Testis (tissue), 3 donors: ENCODE measurements around the gene RBBP8NL. TPM values are rescaled to one million over a fixed set of nuclear protein-coding genes. Genes with fewer than 3 reads are reported as not detected.

Experiments
- DNase-seq: peaks from one replicate; pipeline ENCODE4 v3.0.0-alpha.2; 2019
- H3K27ac ChIP-seq, 2 donors: fragments of 200-600 bp; sonication (generic); one replicate each; pipeline ENCODE4 v1.5.1; 2019
- H3K27me3 ChIP-seq: fragments of 200-600 bp; sonication (generic); one replicate; pipeline ENCODE4 v1.5.1; 2019
- H3K36me3 ChIP-seq: fragments of 200-600 bp; sonication (generic); one replicate; pipeline ENCODE4 v1.5.1; 2017; ENCODE audit warnings: low read depth; ENCODE audit errors: missing control alignments
- H3K4me1 ChIP-seq: fragments of 200-600 bp; sonication (generic); one replicate; pipeline ENCODE4 v1.5.1; 2019
- H3K4me3 ChIP-seq, 2 donors: fragments of 200-600 bp; sonication (generic); one replicate each; pipeline ENCODE4 v1.5.1; 2017 to 2019
- H3K9me3 ChIP-seq: fragments of 200-600 bp; sonication (generic); one replicate; pipeline ENCODE4 v1.5.1; 2017
- POLR2A ChIP-seq: fragments of 450-650 bp; IDR thresholded peaks from one replicate; pipeline ENCODE4 v1.6.1; 2017; ENCODE audit warnings: antibody characterized with exemption, mild to moderate bottlenecking, moderate library complexity
- WGBS, 2 donors: methylation state at CpG; one replicate each; pipeline ENCODE4 v1.1.5; 2018; 5-methylcytosine and 5-hydroxymethylcytosine counted together
- intact Hi-C: fragments of 100-400 bp; cut with DNase I; formaldehyde crosslinking; loops from one replicate; pipeline ENCODE4 v1.15.1; 2023; ENCODE audit warnings: low total_unique reads
- polyA plus RNA-seq: library from polyadenylated mRNA; stranded (reverse); fragments of 350-450 nt; fragmentation: Illumina TruSeq; extraction: RNeasy Lipid Tissue Mini Kit (QIAGEN cat#74804); gene quantifications from one replicate; pipeline ENCODE4 v1.2.3, GENCODE V29; 2014; ENCODE audit warnings: low read depth, low replicate concordance; ENCODE audit not compliant: insufficient read depth
- total RNA-seq, 2 donors: library from RNA; depleted of rRNA; stranded (reverse); fragments of >200 nt; gene quantifications; one replicate each; pipeline ENCODE4 v1.2.3, GENCODE V29; 2016
- TF ChIP-seq, protein P1 (sequence below), 3 experiments: fragments of 450-650 bp in 2 of 3; fragments of 200-600 bp in 1 of 3; sonication (generic) in 1 of 3; IDR thresholded peaks; one replicate each; pipeline ENCODE4 v1.5.1; 2016 to 2019; ENCODE audit warnings: antibody characterized with exemption in 3 of 3, mild to moderate bottlenecking in 2 of 3, moderate library complexity in 1 of 3

Gene RBBP8NL
- total and polyA plus RNA-seq, 3 donors from 2014 or later = 0.81 to 2.8 (median 1.3) TPM

DNA sequence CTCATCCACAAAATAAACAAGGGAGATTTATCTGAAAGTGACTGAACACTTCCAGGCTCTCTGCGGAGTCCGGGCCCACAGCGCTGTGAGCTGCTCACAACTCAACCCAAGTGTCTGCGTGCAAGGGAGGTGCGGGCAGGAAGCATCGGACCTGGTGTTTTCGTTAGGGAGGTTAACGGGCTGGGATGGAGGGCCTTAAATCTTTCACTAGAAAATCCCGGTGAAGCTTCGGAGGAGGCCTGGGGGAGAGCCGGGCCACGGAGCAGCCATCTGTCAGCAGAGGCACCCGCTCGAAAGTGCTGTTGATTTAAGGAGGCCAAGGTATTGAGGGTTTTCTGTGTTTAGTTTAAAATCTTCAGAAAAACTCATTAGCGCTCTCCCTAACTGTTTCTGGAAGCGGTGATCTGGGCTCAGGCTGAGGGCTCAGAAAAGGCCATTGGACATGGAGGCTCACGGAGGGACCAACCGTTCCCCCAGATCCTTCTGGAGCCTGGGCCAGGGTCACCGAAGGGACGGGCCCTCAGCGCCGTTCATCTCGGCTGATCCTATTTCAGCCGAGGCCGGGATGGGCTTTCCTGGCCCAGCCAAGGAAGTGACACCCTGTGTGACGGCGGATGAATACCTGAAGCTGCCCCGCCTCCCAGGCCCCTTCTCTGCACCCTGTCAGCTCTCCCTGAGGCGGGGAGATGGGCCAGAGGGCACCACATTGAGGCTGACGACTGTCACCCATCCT lies 27.7 kb upstream of the RBBP8NL start:
- Histone ChIP-seq H3K36me3 (no peaks in the 10 kb centered on the region), H3K9me3 (no peaks in the 10 kb centered on the region), H3K27ac (no peak overlapping the region), H3K4me3 (no peak overlapping the region), H3K4me1 (peaks cover 8% of the 10 kb centered on the region), H3K27me3 (no peaks in the 10 kb centered on the region)
- TF ChIP-seq, protein P1, sequence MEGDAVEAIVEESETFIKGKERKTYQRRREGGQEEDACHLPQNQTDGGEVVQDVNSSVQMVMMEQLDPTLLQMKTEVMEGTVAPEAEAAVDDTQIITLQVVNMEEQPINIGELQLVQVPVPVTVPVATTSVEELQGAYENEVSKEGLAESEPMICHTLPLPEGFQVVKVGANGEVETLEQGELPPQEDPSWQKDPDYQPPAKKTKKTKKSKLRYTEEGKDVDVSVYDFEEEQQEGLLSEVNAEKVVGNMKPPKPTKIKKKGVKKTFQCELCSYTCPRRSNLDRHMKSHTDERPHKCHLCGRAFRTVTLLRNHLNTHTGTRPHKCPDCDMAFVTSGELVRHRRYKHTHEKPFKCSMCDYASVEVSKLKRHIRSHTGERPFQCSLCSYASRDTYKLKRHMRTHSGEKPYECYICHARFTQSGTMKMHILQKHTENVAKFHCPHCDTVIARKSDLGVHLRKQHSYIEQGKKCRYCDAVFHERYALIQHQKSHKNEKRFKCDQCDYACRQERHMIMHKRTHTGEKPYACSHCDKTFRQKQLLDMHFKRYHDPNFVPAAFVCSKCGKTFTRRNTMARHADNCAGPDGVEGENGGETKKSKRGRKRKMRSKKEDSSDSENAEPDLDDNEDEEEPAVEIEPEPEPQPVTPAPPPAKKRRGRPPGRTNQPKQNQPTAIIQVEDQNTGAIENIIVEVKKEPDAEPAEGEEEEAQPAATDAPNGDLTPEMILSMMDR (IDR thresholded peaks at IDR 0.05) = no peak
- TF ChIP-seq POLR2A = no peak
- intact Hi-C loops = no loop called here
- WGBS, 2 donors = 84 to 89% methylated on average over 20 to 30 of the region's 30 CpGs
- DNase-seq = no peak

DNA sequence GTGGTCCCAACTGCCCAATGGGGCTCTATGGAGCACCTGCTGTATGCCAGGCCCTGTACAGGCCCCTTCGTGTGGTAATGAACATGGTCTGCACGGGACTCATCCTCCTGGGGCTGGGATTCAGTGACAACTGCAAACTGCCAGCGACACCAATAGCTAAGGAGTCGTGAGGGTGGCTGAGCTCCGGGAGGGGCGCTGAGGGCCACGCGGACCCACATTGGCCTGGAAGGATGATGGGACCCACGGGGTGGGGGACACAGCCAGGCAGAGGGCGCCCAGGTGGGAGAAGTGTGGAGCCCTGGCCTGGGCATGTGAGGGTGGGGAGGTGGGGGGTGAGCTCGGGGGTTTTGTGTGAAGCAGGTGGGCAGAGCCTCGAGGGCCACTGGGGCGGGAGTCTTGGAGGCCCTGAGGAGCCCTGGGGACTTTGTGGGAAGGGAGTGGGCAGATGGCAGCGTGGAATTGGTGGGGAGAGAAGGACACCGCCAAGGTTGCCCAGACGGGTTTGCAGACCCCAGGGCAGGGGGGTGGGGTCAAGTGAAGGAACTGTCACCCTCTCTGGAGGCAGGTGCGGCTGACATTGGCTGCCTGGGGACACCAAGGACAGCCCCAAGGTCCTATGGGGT lies 26.0 kb upstream of the RBBP8NL start:
- no peak for DNase-seq
- Histone ChIP-seq H3K9me3 (no peaks in the 10 kb centered on the region), H3K4me1 (no peaks in the 10 kb centered on the region), H3K36me3 (no peaks in the 10 kb centered on the region), H3K27ac (no peak overlapping the region), H3K27me3 (no peaks in the 10 kb centered on the region), H3K4me3 (no peak overlapping the region)
- intact Hi-C loops = no loop called here
- no peak for TF ChIP-seq POLR2A
- TF ChIP-seq, protein P1 (IDR thresholded peaks at IDR 0.05) = no peak
- 86 to 89% methylated on average over 17 of the region's 17 CpGs for WGBS, 2 donors

DNA sequence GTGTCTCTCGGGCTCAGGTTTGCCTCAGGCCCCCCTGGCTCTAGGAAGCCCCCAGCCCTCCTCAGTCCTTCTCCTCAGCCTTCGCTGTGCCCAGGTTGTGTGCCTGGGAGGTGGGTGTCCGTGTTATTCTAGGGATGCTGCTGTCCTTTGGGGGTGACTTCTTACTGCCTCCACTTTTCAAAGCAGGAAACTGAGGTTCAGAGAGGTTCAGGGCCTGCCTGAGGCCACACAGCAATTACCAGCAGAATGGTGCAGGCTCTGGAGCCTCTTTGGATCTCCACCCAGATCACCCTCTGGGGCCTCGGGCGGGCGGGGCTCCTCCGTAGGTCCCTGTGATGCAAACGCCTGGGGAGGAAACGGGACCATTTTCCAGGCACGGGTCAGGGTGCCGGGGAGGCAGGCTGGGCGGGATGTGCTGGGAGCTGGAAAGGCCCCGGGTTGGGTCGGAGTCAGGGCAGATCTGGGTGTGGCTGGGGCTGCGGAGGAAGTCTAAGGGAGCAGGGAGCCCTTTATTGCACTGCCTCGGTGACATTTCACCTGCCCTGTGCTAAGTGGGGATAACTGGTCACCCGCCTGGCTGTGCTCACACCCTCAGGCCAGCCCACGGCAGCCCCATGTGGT lies 25.2 kb upstream of the RBBP8NL start:
- Histone ChIP-seq H3K27me3 (no peaks in the 10 kb centered on the region), H3K4me1 (no peaks in the 10 kb centered on the region), H3K4me3 (no peak overlapping the region), H3K27ac (no peak overlapping the region), H3K36me3 (no peaks in the 10 kb centered on the region), H3K9me3 (no peaks in the 10 kb centered on the region)
- intact Hi-C loops = no loop called here
- no peak for DNase-seq
- WGBS, 2 donors = 81 to 87% methylated on average over 6 to 18 of the region's 18 CpGs
- TF ChIP-seq, protein P1 (IDR thresholded peaks at IDR 0.05) = no peak
- no peak for TF ChIP-seq POLR2A

DNA sequence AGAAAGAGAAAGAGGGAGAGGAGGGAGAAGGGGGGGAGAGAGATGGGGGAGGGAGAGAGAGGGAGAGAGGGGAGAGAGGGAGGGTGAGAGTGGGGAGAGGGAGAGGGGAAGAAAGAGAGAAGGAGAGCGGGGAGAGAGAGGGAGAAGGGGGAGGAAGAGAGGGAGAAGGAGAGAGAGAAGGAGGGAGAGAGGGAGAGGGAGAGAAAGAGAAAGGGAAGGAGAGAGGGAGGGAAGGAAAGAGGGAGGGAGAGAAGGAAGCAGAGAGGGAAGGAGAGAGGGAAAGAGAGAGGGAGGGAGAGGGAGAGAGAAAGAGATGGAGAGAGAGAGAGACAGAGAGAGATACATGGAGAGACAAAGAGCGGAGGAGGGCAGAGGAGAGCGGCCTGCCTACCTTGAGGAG lies 24.6 kb upstream of the RBBP8NL start:
- 83 to 89% methylated on average over 3 of the region's 3 CpGs for WGBS, 2 donors
- no peaks in the 10 kb centered on the region for H3K36me3 ChIP-seq
- H3K9me3 ChIP-seq = no peaks in the 10 kb centered on the region
- intact Hi-C loops = no loop called here
- H3K27ac ChIP-seq = no peak overlapping the region
- no peak overlapping the region for H3K4me3 ChIP-seq
- DNase-seq = no peak
- no peaks in the 10 kb centered on the region for H3K4me1 ChIP-seq
- TF ChIP-seq, protein P1 (IDR thresholded peaks at IDR 0.05) = no peak
- TF ChIP-seq POLR2A = no peak
- H3K27me3 ChIP-seq = no peaks in the 10 kb centered on the region
